HG03097 (cell line): ENCODE results near the gene FBXW7.

Source experiments
- ATAC-seq: cut with Tn5 transposase; IDR thresholded peaks from one replicate; pipeline ENCODE4 v1.9.1; 2021; ENCODE audit not compliant: unreplicated experiment, low FRiP score

The FBXW7 gene

GRCh38 chr4:152514356-152514755 lies 21.5 kb downstream of the FBXW7 start:
- no peak for ATAC-seq

GRCh38 chr4:152513078-152513477 lies 22.8 kb downstream of the FBXW7 start:
- no peak for ATAC-seq

GRCh38 chr4:152512483-152512882 lies 23.4 kb downstream of the FBXW7 start:
- ATAC-seq: no peak

- ATAC-seq: peak; percentile 49
These were observed 25.3 kb downstream of the FBXW7 start for GRCh38 chr4:152510349-152511147.

- no peak for ATAC-seq
These were observed 26.2 kb downstream of the FBXW7 start for GRCh38 chr4:152509595-152510225.

GRCh38 chr4:152508818-152509217 lies 27.1 kb downstream of the FBXW7 start:
- ATAC-seq: no peak

- no peak for ATAC-seq
These were observed 27.5 kb downstream of the FBXW7 start for GRCh38 chr4:152508386-152508785.

- no peak for ATAC-seq
These were observed 32.1 kb downstream of the FBXW7 start for GRCh38 chr4:152503653-152504290.

- no peak for ATAC-seq
These were observed 33.9 kb downstream of the FBXW7 start for GRCh38 chr4:152501846-152502536.

GRCh38 chr4:152500800-152501434 lies 35.0 kb downstream of the FBXW7 start:
- ATAC-seq: peak; percentile 37

GRCh38 chr4:152500275-152500674 lies 35.6 kb downstream of the FBXW7 start:
- ATAC-seq: no peak

- ATAC-seq: no peak
These were observed 36.5 kb downstream of the FBXW7 start for GRCh38 chr4:152499344-152499743.

GRCh38 chr4:152494020-152494419 lies 41.9 kb downstream of the FBXW7 start:
- ATAC-seq: no peak

GRCh38 chr4:152488246-152488645 lies 47.6 kb downstream of the FBXW7 start:
- no peak for ATAC-seq

GRCh38 chr4:152486429-152487389 lies 49.2 kb downstream of the FBXW7 start:
- no peak for ATAC-seq

- peak; percentile 95 for ATAC-seq
These were observed 50.1 kb downstream of the FBXW7 start for GRCh38 chr4:152485726-152486276.

- ATAC-seq: no peak
These were observed 53.7 kb downstream of the FBXW7 start for GRCh38 chr4:152482211-152482610.

- ATAC-seq: no peak
These were observed 55.0 kb downstream of the FBXW7 start for GRCh38 chr4:152480901-152481300.

- no peak for ATAC-seq
These were observed 55.6 kb downstream of the FBXW7 start for GRCh38 chr4:152480326-152480725.
